Vagina (tissue), 2 donors: ENCODE results near the gene MBIP.

Source experiments
- POLR2A ChIP-seq, 2 donors: fragments of 450-650 bp; IDR thresholded peaks; one replicate each; pipeline ENCODE4 v1.6.1; 2017; ENCODE audit warnings: antibody characterized with exemption in 2 of 2, mild to moderate bottlenecking in 2 of 2, moderate library complexity in 2 of 2
- POLR2AphosphoS5 ChIP-seq, 2 donors: sonication (generic); formaldehyde crosslinking; IDR thresholded peaks; one replicate each; pipeline ENCODE4 v1.9.0; 2017; ENCODE audit warnings: antibody characterized with exemption in 2 of 2, mild to moderate bottlenecking in 2 of 2, low read depth in 1 of 2; ENCODE audit not compliant: insufficient read depth in 1 of 2
- TF ChIP-seq, protein P1 (sequence below), 3 experiments: fragments of 450-650 bp in 2 of 3; fragments of 200-600 bp in 1 of 3; sonication (generic) in 1 of 3; IDR thresholded peaks; one replicate each; pipeline ENCODE4 v1.5.1; 2017 to 2019; ENCODE audit warnings: antibody characterized with exemption in 3 of 3, mild to moderate bottlenecking in 2 of 3, moderate library complexity in 2 of 3

DNA sequence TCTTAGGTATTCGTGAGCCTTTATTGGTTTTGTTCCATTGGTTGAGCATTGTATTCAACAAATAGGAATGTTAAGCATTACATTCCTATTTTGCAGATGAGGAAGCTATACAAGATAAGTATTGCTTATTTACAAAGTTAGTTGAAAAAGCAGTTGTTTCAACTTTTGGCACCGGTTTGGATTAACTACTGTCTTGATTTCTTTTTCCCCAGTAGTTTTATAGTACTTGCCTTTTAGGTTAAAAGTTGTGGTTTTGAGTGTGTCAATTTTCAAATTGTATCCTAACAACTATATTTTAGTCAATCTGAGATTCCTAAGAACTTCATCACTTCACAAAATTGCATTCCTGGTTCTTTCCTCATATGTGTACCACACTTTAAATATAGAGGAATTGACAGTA is 23.8 kb upstream of the MBIP start:
- TF ChIP-seq, protein P1, sequence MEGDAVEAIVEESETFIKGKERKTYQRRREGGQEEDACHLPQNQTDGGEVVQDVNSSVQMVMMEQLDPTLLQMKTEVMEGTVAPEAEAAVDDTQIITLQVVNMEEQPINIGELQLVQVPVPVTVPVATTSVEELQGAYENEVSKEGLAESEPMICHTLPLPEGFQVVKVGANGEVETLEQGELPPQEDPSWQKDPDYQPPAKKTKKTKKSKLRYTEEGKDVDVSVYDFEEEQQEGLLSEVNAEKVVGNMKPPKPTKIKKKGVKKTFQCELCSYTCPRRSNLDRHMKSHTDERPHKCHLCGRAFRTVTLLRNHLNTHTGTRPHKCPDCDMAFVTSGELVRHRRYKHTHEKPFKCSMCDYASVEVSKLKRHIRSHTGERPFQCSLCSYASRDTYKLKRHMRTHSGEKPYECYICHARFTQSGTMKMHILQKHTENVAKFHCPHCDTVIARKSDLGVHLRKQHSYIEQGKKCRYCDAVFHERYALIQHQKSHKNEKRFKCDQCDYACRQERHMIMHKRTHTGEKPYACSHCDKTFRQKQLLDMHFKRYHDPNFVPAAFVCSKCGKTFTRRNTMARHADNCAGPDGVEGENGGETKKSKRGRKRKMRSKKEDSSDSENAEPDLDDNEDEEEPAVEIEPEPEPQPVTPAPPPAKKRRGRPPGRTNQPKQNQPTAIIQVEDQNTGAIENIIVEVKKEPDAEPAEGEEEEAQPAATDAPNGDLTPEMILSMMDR (IDR thresholded peaks at IDR 0.05) = no peak
- TF ChIP-seq POLR2A (IDR thresholded peaks at IDR 0.05) (no peak), POLR2AphosphoS5 (IDR thresholded peaks at IDR 0.05; ENCODE audit: insufficient read depth in 1 of 2, low read depth in 1 of 2) (no peak)
